Hematopoietic multipotent progenitor cell treated with erythropoietin and hydrocortisone succinate and interleukin-3 and kit ligand, for 8 days (in vitro differentiated cells): ENCODE results near the gene KCNJ18.
"Not testable (repeated sequence)": the region's sequence is repeated elsewhere in the genome, so short reads cannot be mapped to it uniquely, and the experiment has no call there.

Experiments
- DNase-seq: peaks from one replicate; pipeline ENCODE4 v3.0.0-alpha.2; 2015

Gene KCNJ18

DNA sequence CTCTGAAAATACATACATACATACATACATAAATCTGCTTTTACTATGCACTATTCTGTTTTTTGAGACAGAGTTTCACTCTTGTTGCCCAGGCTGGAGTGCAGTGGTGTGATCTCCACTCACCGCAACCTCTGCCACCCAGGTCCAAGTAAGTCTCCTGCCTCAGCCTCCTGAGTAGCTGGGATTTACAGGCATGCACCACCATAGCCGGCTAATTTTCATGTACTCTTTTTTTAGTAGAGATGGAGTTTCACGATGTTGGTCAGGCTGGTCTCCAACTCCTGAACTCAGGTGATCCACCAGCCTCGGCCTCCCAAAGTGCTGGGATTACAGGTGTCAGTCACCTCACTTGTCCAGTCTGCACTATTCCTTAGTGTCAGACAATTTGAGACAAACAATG is 20.5 kb upstream of the KCNJ18 start:
- DNase-seq: not testable (repeated sequence)

DNA sequence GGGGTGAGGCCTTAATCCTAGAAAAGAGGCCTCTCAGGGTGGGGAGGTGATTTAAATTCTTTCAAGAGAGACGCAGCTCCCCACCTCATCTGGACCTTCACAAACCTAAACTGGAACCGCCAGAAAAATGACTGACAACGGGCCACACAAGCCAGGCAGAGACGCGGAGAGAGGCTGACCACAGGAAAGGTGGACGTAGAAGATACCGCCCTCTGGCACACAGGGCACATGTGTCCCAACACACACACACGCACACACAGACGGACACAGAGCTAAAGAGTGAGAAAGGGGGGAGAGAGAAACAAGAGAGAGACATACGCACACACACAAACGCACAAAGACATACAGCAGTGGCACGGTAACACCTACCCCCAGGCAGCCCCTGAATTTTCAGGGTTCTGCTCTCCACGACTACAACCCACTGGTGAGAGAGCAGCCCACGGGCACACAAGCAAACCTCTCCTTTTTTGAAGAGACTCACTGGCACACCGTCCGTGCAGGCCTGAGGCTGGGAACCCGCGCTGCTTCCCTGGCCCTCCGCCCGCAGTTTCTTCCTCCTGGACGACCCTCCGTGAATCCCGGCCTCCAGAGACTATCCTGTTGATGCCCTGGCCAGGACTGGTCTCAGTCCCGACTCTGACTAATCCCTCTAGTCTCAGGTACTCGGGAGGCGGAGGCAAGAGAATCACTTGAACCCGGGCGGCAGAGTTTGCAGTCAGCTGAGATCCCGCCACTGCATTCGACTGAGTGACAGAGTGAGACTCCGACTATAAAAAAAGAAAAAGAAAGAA is 18.7 kb upstream of the KCNJ18 start:
- not testable (repeated sequence) for DNase-seq

DNA sequence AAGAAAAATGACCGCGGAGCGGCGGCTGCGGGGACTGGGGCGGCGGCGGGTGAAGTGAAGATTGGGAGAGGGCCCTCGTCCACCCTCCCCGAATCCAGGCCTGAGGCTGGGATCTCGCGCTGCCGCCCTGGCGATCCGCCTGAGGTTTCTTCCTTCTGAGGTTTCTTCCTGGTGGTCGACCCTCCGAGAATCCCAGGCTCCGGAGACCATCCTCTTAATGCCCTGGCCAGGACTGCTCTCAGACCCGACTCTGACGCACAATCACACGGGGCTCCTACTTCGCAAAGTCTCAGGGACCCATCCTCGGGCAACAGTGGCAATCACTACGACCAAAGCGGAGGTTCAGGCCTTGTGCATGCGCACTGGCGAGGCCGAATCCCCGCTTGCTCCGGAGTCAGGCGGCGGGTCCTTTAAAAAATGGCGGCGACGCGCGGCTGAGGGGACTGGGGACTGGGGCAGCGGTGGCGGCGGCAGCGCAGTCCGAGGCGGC is 18.0 kb upstream of the KCNJ18 start:
- DNase-seq: no peak

DNA sequence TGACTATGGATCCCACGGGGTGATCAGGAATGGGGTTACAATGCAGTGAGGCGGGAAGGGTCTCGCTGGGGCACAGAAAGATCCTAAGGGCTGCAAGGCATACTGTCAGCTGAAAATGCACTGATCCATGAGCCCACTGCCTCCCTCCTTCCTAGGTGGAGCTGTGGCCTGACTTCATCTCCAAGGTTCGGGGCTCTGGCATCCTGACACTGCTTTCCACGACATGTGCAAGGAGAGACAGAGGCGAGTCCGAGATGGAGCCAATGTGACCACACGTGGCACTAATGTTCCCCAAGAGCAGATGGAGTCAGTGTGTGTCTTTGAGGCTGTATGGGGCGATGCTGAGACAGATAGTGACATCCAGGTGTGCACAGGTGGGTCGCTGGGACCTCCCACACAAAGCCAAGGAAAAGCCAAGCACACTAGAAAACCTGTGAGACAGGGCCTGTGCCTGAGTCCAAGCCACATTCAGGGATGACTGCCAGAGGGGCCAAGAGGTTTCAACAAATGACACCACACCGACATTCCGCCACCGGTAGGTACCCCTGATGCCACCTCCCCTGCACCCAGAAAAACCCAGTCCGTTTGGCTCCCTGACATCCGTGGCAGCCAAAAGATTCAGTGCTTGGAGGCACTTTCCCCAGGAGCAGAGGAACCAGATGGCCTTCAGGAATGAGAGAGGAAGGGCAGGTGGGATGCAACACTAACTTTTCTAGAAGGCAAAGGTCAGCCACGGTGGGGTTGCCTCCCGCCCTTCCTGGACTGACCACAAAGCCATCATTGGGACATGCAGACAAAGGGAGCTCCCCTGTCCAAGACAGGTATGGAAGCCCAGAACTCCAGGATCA is 17.2 kb upstream of the KCNJ18 start:
- not testable (repeated sequence) for DNase-seq

DNA sequence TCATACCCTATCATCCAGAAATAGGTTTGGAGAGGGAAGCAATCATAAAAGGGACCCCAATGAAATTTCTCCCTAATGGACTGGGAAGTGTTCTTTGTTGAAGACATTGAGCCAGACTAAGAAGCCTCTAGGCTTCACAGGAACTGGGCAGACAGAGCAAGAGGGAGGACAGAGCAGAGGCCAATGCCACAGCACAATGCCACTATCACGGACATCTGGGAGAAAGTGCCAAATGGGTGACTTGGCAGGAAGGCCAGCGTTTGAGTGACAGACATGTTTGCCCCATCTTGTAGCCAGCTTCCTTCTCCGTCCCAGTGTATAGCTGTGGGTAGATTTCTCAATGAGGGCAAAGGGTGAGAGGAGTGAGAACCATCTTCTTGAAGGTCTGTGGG is 16.6 kb upstream of the KCNJ18 start:
- DNase-seq: not testable (repeated sequence)

DNA sequence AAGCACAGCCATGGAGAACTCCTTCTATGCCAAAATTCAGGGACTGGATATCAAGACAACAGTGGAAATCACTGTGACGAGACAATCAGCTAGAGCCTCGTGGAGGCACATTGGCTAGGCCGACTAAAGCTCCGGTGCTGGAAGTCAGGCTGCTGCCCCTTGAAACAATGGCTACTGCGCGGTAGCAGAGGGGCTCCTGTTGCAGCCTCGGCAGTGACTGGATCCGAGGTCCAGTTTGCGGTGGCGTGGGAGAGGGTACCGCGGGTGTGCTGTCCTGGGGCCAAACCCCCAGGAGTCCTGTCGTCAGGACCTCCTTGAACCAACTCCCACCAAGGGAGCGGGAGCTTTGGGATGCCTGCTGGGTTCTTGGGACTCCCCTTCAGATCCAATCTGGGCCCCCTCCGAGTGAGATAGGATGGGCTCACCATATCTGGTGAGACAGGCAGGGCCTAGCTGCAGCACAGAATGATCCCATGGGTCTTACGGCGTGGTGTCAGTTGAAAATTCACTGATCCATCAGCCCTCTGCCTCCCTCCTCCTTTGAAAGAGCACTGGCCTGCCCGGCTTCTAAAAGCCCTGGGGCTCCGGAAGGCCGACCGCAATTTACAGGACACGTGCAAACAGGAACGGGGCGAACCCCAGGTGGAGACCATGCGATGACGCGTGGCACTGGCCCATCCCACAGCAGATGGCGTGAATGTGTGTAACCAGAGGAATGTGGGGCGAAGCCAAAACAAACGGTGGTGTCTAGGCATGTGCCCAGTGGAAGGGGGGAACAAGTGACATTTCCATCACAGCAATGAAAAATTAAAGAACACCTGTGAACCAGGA is 15.8 kb upstream of the KCNJ18 start:
- no peak for DNase-seq

DNA sequence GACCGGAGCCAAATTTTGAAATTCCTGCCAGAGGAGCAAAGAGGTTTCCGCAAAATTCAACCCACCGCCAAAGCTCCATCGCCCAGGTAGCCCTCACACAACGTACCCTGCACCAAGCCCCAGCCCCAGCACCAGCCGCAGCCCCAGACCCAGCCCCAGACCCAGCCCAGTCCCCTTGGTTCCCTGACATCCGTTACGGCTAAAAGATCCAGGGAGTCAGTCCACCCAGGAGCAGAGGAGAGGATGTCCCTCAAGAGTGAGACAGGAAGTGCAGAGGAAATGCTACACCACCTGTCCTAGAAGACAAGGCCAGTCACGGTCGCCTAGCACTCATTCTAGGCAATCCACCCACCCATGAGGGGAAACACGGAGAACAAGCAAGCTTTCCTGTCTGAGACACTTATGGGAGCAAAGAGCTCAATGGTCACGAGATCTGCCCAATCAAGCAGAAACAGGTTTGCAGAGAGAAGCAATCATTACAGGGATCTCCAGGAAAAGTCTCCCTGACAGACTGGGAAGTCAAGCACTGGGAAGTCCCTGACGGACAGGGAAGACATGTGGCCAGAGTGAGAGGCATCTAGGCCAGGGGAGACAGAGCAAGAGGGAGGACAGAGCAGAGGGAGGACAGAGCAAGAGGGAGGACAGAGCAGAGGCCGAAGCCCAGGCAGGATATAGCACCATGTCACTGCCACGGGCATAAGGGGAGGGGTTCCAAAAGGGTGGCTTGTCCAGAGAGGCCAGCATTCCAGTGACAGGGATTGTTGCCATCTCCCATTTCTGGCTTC is 15.0 kb upstream of the KCNJ18 start:
- DNase-seq: no peak

DNA sequence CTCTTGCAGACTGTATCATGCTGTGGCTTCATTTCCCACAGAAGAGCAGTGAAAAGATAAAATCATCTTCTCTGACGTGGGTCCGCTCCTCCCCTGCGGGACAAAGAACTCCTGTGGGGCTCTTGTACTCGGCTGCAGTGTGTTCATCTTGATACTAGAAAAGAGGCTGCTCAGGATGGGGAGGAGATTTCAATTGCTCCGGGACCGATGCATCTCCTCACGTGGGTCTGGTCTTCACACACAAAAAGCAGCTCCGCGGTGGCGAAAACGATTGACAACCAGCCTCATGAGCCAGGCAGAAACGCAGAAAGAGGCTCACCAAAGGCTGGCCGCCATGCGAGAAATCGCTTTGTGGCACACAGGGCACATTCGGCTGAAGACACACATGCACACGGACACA is 14.4 kb upstream of the KCNJ18 start:
- no peak for DNase-seq

DNA sequence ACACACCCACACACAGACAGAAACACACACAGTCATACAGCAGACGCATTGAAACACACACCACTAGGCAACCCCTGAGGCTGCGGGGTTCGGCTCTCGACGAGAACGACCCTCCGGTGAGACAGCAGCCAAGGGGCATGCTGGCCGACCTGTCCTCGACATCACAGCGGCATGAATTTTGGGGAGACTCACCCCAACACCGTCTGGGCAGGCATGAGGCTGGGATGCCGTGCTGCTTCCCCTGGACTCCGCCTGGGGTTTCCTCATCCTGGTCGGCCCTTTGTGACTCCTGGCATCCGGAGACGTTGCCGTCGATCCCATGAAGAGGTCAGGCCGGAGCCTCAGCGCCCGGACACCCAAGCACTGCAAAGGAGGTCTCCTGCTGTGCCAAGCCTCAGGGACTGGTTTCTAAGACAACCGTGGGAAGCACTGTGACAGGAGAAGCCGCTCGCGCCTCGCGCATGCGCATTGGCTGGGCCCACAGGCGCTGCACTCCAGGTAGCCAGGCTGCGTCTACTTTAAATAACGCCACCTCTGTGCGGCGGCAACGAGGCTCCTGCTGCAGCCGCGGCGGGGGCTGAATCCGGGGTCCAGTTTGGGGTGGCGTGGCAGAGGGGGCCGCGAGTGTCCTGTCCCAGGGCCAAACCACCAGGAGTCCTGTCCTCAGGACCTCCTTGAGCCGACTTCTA is 13.8 kb upstream of the KCNJ18 start:
- no peak for DNase-seq

DNA sequence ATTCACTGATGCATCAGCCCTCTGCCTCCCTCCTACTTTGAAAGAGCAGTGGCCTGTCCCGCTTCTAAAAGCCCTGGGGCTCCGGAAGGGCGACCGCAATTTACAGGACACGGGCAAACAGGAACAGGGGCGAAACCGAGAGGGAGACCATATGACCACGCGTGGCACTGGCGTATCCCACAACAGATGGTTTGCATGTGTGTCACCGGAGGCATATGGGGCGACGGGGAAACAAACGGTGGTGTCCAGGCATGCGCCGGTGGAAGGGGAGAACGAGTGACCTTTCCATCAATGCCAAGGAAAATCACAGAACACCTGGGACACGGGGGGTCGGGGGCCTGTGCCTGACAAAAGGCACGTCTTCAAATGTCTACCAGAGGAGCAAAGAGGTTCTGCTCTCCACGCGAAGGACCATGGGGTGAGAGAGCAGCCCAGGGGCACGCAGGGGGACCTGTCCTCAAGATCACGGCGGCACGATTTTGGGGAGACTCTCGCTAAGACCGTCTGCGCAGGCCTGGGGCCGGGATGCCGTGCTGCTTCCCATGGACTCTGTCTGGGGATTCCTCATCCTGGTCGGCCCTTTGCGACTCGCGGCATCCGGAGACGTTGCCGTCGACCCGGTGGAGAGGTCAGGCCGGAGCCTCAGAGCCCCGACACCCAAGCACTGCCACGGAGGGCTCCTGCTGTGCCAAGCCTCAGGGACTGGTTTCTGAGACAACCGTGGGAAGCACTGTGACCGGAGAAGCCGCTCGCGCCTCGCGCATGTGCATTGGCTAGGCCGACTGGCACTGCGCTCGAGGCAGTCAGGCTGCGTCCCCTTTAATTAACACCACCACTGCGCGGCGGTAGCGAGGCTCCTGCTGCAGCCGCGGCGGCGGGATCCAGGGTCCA is 12.8 kb upstream of the KCNJ18 start:
- no peak for DNase-seq

DNA sequence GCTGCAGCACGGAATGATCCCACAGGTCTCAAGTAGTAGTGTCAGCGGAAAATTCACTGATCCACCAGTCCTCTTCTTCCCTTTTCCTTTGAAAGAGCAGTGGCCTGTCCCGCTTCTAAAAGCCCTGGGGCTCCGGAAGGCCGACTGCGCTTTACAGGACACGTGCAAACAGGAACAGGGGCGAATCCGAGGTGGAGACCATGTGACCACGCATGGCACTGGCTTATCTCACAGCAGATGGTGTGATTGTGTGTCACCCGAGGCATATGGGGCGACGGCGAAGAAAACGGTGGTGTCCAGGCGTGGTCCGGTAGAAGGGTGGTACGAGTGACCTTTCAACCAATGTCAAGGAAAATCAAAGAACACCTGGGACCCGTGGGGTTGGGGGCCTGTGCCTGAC is 12.0 kb upstream of the KCNJ18 start:
- DNase-seq: no peak

DNA sequence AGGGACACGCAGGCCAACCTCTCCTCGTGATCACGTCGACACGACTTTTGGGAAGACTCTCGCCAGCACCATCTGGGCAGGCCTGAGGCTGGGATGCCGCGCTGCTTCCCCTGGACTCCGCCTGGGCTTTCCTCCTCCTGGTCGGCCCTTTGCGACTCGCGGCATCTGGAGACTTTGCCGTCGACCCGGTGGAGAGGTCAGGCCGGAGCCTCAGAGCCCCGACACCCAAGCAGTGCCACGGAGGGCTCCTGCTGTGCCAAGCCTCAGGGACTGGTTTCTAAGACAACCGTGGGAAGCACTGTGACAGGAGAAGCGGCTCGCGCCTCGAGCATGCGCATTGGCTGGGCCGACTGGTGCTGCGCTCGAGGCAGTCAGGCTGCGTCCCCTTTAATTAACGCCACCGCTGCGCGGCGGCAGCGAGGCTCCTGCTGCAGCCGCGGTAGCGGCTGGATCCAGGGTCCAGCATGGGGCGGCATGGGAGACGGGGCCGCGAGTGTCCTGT is 11.4 kb upstream of the KCNJ18 start:
- DNase-seq: not testable (repeated sequence)

DNA sequence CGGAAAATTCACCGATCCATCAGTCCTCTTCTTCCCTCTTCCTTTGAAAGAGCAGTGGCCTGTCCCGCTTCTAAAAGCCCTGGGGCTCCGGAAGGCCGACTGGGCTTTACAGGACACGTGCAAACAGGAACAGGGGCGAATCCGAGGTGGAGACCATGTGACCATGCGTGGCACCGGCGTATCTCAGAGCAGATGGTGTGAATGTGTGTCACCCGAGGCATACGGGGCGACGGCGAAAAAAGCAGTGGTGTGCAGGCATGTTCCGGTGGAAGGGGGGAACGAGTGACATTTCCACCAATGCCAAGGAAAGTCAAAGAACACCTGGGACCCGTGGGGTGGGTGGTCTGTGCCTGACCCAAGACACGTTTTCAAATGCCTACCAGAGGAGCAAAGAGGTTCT is 10.7 kb upstream of the KCNJ18 start:
- not testable (repeated sequence) for DNase-seq

DNA sequence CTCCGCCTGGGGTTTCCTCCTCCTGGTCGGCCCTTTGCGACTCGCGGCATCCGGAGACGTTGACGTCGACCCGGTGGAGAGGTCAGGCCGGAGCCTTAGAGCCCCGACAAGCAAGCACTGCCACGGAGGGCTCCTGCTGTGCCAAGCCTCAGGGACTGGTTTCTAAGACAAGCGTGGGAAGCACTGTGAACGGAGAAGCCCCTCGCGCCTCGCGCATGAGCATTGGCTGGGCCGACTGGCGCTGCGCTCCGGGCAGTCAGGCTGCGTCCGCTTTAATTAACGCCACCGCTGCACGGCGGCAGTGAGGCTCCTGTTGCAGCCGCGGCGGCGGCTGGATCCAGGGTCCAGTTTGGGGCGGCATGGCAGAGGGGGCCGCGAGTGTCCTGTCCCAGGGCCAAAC is 10.2 kb upstream of the KCNJ18 start:
- not testable (repeated sequence) for DNase-seq

DNA sequence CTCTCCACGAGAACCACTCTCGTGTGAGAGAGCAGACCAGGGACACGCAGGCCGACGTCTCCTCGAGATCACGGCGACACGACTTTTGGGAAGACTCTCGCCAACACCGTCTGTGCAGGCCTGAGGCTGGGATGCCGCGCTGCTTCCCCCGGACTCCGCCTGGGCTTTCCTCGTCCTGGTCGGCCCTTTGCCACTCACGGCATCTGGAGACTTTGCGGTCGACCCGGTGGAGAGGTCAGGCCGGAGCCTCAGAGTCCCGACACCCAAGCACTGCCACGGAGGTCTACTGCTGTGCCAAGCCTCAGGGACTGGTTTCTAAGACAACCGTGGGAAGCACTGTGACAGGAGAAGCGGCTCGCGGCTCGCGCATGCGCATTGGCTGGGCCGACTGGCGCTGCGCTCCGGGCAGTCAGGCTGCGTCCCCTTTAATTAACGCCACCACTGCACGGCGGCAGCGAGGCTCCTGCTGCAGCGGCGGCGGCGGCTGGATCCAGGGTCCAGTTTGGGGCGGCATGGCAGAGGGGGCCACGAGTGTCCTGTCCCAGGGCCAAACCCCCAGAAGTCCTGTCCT is 9.1 kb upstream of the KCNJ18 start:
- not testable (repeated sequence) for DNase-seq

DNA sequence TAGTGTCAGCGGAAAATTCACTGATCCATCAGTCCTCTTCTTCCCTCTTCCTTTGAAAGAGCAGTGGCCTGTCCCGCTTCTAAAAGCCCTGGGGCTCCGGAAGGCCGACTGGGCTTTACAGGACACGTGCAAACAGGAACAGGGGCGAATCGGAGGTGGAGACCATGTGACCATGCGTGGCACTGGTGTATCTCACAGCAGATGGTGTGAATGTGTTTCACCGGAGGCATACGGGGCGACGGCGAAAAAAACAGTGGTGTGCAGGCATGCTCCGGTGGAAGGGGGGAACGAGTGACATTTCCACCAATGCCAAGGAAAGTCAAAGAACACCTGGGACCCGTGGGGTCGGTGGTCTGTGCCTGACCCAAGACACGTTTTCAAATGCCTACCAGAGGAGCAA is 8.4 kb upstream of the KCNJ18 start:
- DNase-seq: not testable (repeated sequence)

DNA sequence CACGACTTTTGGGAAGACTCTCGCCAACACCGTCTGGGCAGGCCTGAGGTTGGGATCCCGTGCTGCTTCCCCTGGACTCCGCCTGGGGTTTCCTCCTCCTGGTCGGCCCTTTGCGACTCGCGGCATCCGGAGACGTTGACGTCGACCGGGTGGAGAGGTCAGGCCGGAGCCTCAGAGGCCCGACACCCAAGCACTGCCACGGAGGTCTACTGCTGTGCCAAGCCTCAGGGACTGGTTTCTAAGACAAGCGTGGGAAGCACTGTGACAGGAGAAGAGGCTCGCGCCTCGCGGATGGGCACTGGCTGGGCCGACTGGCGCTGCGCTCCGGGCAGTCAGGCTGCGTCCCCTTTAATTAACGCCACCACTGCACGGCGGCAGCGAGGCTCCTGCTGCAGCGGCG is 7.9 kb upstream of the KCNJ18 start:
- not testable (repeated sequence) for DNase-seq

DNA sequence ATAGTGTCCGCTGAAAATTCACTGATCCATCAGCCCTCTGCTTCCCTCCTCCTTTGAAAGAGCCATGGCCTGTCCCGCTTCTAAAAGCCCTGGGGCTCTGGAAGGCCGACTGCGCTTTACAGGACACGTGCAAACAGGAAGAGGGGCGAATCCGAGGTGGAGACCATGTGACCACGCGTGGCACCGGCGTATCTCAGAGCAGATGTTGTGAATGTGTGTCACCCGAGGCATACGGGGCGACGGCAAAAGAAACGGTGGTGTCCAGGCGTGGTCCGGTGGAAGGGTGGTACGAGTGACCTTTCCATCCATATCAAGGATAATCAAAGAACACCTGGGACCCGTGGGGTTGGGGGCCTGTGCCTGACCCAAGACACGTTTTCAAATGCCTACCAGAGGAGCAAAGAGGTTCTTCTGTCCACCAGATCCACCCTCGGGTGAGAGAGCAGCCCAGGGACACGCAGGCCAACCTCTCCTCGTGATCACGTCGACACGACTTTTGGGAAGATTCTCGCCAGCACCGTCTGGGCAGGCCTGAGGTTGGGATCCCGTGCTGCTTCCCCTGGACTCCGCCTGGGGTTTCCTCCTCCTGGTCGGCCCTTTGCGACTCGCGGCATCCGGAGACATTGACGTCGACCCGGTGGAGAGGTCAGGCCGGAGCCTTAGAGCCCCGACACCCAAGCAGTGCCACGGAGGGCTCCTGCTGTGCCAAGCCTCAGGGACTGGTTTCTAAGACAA is 7.1 kb upstream of the KCNJ18 start:
- DNase-seq: not testable (repeated sequence)
